Activated gamma-delta T cell treated with Interleukin-2 at 50 U/mL for 16 hours (primary cell): Measurements from ENCODE around the gene RNF208.
A peak's percentile ranks its signal among the peaks of the same experiment; 100 is the strongest.

Source experiments
- DNase-seq: peaks from one replicate; pipeline ENCODE4 v3.0.0-alpha.2; 2020

Gene RNF208

GRCh38 chr9:137237759-137238726 is 16.0 kb upstream of the RNF208 start:
- DNase-seq = no peak

- no peak for DNase-seq
Observed at GRCh38 chr9:137236936-137237421, 14.9 kb upstream of the RNF208 start.

GRCh38 chr9:137236238-137236935 is 14.3 kb upstream of the RNF208 start:
- peak; percentile 91 for DNase-seq

GRCh38 chr9:137235424-137236237 is 13.6 kb upstream of the RNF208 start:
- no peak for DNase-seq

- DNase-seq = no peak
Observed at GRCh38 chr9:137234758-137235423, 12.9 kb upstream of the RNF208 start.

- no peak for DNase-seq
Observed at GRCh38 chr9:137234055-137234697, 12.1 kb upstream of the RNF208 start.

- no peak for DNase-seq
Observed at GRCh38 chr9:137233143-137233980, 11.3 kb upstream of the RNF208 start.

GRCh38 chr9:137232510-137232909 is 10.5 kb upstream of the RNF208 start:
- DNase-seq = no peak

- no peak for DNase-seq
Observed at GRCh38 chr9:137232101-137232500, 10.1 kb upstream of the RNF208 start.

GRCh38 chr9:137231372-137232039 is 9.5 kb upstream of the RNF208 start:
- no peak for DNase-seq

- no peak for DNase-seq
Observed at GRCh38 chr9:137230705-137231371, 8.8 kb upstream of the RNF208 start, which contains the start of gene SLC34A3. TSS of gene SLC34A3 (plus strand) at chr9:137230901. CDS start at chr9:137231703, 802 bp downstream.

GRCh38 chr9:137229903-137230704 is 8.1 kb upstream of the RNF208 start:
- no peak for DNase-seq

- no peak for DNase-seq
Observed at GRCh38 chr9:137228968-137229896, 7.2 kb upstream of the RNF208 start.

GRCh38 chr9:137228506-137228967 is 6.5 kb upstream of the RNF208 start:
- no peak for DNase-seq

- DNase-seq = no peak
Observed at GRCh38 chr9:137227853-137228505, 5.9 kb upstream of the RNF208 start.

GRCh38 chr9:137227054-137227852 is 5.2 kb upstream of the RNF208 start, which contains the start of gene RNF224:
TSS of gene RNF224 (plus strand) at chr9:137227502. CDS start at chr9:137228336, 834 bp downstream.
- peak; percentile 82 for DNase-seq
